HPDE6-E6E7 (cell line): ENCODE measurements around the gene PRKAA1.
"Not testable (repeated sequence)": the region's sequence is repeated elsewhere in the genome, so short reads cannot be mapped to it uniquely, and the experiment has no call there.

Source experiments
- DNase-seq: peaks from one replicate; pipeline ENCODE4 v3.0.0; 2011; ENCODE audit warnings: missing footprints; ENCODE audit errors: extremely low spot score

The PRKAA1 gene

GRCh38 chr5:40825461-40826043 is 27.4 kb upstream of the PRKAA1 start:
- not testable (repeated sequence) for DNase-seq

- DNase-seq, result peak; percentile 11
Observed at GRCh38 chr5:40823459-40823858, 25.3 kb upstream of the PRKAA1 start.

- no peak for DNase-seq
Observed at GRCh38 chr5:40813698-40814281, 15.6 kb upstream of the PRKAA1 start.

GRCh38 chr5:40812125-40812524 is 14.0 kb upstream of the PRKAA1 start:
- DNase-seq, result no peak

GRCh38 chr5:40801771-40802562 is 3.8 kb upstream of the PRKAA1 start:
- DNase-seq, result no peak

- no peak for DNase-seq
Observed at GRCh38 chr5:40799258-40799657, 1.1 kb upstream of the PRKAA1 start.

- no peak for DNase-seq
Observed at GRCh38 chr5:40798801-40799210, 632 bp upstream of the PRKAA1 start.

- peak; percentile 20 for DNase-seq
Observed at GRCh38 chr5:40797273-40798011, 732 bp downstream of the PRKAA1 start.

GRCh38 chr5:40796487-40796889 is 1.7 kb downstream of the PRKAA1 start:
- DNase-seq, result no peak

GRCh38 chr5:40794877-40795276 is 3.3 kb downstream of the PRKAA1 start:
- DNase-seq, result not testable (repeated sequence)

- DNase-seq, result not testable (repeated sequence)
Observed at GRCh38 chr5:40794340-40794739, 3.8 kb downstream of the PRKAA1 start.

- not testable (repeated sequence) for DNase-seq
Observed at GRCh38 chr5:40792691-40793090, 5.5 kb downstream of the PRKAA1 start.

GRCh38 chr5:40791715-40792139 is 6.4 kb downstream of the PRKAA1 start:
- DNase-seq, result no peak

GRCh38 chr5:40790947-40791593 is 7.1 kb downstream of the PRKAA1 start:
- no peak for DNase-seq

GRCh38 chr5:40788941-40789340 is 9.2 kb downstream of the PRKAA1 start:
- DNase-seq, result not testable (repeated sequence)

GRCh38 chr5:40787986-40788385 is 10.2 kb downstream of the PRKAA1 start:
- DNase-seq, result no peak

GRCh38 chr5:40786664-40787063 is 11.5 kb downstream of the PRKAA1 start:
- DNase-seq, result not testable (repeated sequence)

GRCh38 chr5:40784916-40785315 is 13.3 kb downstream of the PRKAA1 start:
- no peak for DNase-seq

GRCh38 chr5:40784027-40784653 is 14.0 kb downstream of the PRKAA1 start:
- DNase-seq, result no peak

- DNase-seq, result no peak
Observed at GRCh38 chr5:40781843-40782409, 16.2 kb downstream of the PRKAA1 start.

- no peak for DNase-seq
Observed at GRCh38 chr5:40780858-40781257, 17.3 kb downstream of the PRKAA1 start.
